Right cardiac atrium (tissue), 5 donors: ENCODE measurements around the gene CD96. TPM values are rescaled to one million over a fixed set of nuclear protein-coding genes. Genes with fewer than 3 reads are reported as not detected.

Experiments used
- ATAC-seq, 2 donors: fragments of 200-7000 bp; cut with Tn5 transposase; one replicate each; pipeline versions ENCODE4 v1.8.0 to v1.9.1; 2020; ENCODE audit warnings: moderate library complexity in 2 of 2, mild to moderate bottlenecking in 1 of 2
- DNase-seq, 3 donors: peaks; one replicate each; pipeline ENCODE4 v3.0.0-alpha.2; 2020
- H3K27ac ChIP-seq: one replicate; pipeline ENCODE4 v1.5.1; 2013; ENCODE audit warnings: mild to moderate bottlenecking, low read length, control low read depth, moderate library complexity
- H3K27me3 ChIP-seq: one replicate; pipeline ENCODE4 v1.6.1; 2013; ENCODE audit not compliant: control insufficient read depth, insufficient read depth
- H3K4me1 ChIP-seq: one replicate; pipeline ENCODE4 v1.6.1; 2013; ENCODE audit warnings: low read length; ENCODE audit not compliant: control insufficient read depth, insufficient read depth
- H3K4me3 ChIP-seq: one replicate; pipeline ENCODE4 v1.5.1; 2013; ENCODE audit warnings: low read length, control low read depth
- H3K9me3 ChIP-seq: one replicate; pipeline ENCODE4 v1.6.1; 2013; ENCODE audit warnings: low read length; ENCODE audit not compliant: control insufficient read depth
- WGBS: extraction: QIAGEN DNeasy Blood & Tissue Kit; methylation state at CpG from one replicate; pipeline ENCODE4 v1.1.7; 2013; 5-methylcytosine and 5-hydroxymethylcytosine counted together
- intact Hi-C, 4 donors: fragments of 100-400 bp; cut with DNase I; formaldehyde crosslinking; loops; one replicate each; pipeline versions ENCODE4 v1.11.0 to v1.14.0; 2022 to 2023
- polyA plus RNA-seq: library from polyadenylated mRNA; stranded (reverse); fragments of 200-250 nt; gene quantifications from one replicate; pipeline ENCODE4 v1.2.3, GENCODE V29; 2013
- total RNA-seq, 4 donors: library from RNA; stranded (reverse); fragmentation: NEBNext Ultra II Directional; extraction: Animal tissue kit (Norgen Biotek cat#: 25700); gene quantifications; one replicate each; pipeline ENCODE4 v1.2.1, GENCODE V29; 2021
- donor health status: healthy with polysubstance abuse.
- donor health status: DM: no; HTN: yes; CAD: no.
- donor health status: DM: no; HTN: no; CAD: no.
- donor health status: DM: no; HTN: yes; CAD: no; lungs with severe emphysema.
- donor health status: DM: yes; HTN: yes; CAD: no.

CD96 gene
- total and polyA plus RNA-seq, 5 donors: 0.14 to 1.9 (median 0.44) TPM

- no peaks in the 10 kb centered on the region for H3K4me1 ChIP-seq
- DNase-seq (no peak), ATAC-seq (no peak)
- 83% methylated on average over 2 of the region's 2 CpGs for WGBS
- H3K27ac ChIP-seq: no peak within 1 kb of the TSS
- no peaks in the 10 kb centered on the region for H3K9me3 ChIP-seq
- intact Hi-C loops: no loop called here
- H3K27me3 ChIP-seq: no peaks in the 10 kb centered on the region
- no peak within 1 kb of the TSS for H3K4me3 ChIP-seq
Observed at GRCh38 chr3:111595232-111595631, 53.2 kb downstream of the CD96 start, which contains the start of gene ZBED2. TSS of gene ZBED2 (minus strand) at chr3:111595346. CDS start at chr3:111594201, 1,145 bp downstream.

DNA sequence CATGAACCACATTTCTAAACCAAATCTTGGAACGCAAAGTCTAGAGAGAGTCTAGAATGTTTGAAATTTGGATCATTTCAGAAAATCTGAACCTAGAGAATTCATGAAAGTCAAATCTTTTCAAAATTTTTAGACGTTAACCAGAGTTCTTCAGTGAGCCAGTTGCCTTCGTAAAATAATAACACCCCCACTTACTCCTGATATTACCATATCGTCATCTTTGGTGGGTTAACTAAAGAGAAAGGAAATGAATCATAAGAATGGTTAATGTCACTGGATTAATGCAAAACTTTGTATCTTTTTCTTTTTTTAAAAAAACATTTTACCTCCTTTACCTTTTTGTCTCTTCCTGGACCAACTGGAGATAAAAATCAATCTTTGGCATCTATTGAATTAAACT, 54.3 kb downstream of the CD96 start:
- DNase-seq (no peak), ATAC-seq (no peak)
- H3K27ac ChIP-seq: no peak overlapping the region
- H3K27me3 ChIP-seq: no peaks in the 10 kb centered on the region
- intact Hi-C loops: no loop called here
- H3K4me1 ChIP-seq: no peaks in the 10 kb centered on the region
- H3K9me3 ChIP-seq: no peaks in the 10 kb centered on the region
- no peak overlapping the region for H3K4me3 ChIP-seq
- WGBS: 81% methylated on average over 4 of the region's 4 CpGs

DNA sequence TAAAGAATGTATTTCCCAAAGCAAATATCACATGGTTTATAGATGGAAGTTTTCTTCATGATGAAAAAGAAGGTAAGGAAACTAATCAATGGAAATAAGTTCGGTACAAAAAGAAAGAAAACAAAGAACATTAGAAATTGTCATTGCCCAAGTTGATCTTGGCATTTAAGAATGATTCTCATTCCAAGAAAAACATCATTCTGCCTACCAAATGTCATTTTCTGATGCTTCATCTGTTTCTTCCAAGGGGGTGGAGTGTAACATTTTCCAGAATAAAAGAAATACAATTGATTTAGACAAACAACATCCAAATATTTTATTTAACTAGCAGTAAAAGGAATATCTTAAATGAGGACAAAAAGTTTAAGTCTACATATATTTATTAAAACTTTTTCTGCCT, 56.1 kb downstream of the CD96 start:
- 36% methylated on average over 1 of the region's 1 CpG for WGBS
- intact Hi-C loops: no loop called here
- Histone ChIP-seq H3K4me1 (no peaks in the 10 kb centered on the region), H3K27me3 (no peaks in the 10 kb centered on the region), H3K4me3 (no peak overlapping the region), H3K9me3 (no peaks in the 10 kb centered on the region), H3K27ac (no peak overlapping the region)
- no peak for DNase-seq
- no peak for ATAC-seq

- 74% methylated on average over 2 of the region's 2 CpGs for WGBS
- no peaks in the 10 kb centered on the region for H3K27me3 ChIP-seq
- H3K9me3 ChIP-seq: no peaks in the 10 kb centered on the region
- DNase-seq (no peak), ATAC-seq (no peak)
- H3K4me3 ChIP-seq: no peak overlapping the region
- H3K4me1 ChIP-seq: no peaks in the 10 kb centered on the region
- intact Hi-C loops: no loop called here
- no peak overlapping the region for H3K27ac ChIP-seq
Observed at GRCh38 chr3:111598552-111598951, 56.6 kb downstream of the CD96 start.

- H3K27me3 ChIP-seq: no peaks in the 10 kb centered on the region
- WGBS: 91% methylated on average over 4 of the region's 4 CpGs
- DNase-seq (no peak), ATAC-seq (no peak)
- intact Hi-C loops: no loop called here
- H3K4me1 ChIP-seq: no peaks in the 10 kb centered on the region
- H3K9me3 ChIP-seq: no peaks in the 10 kb centered on the region
- no peak overlapping the region for H3K27ac ChIP-seq
- no peak overlapping the region for H3K4me3 ChIP-seq
Observed at GRCh38 chr3:111601810-111602209, 59.8 kb downstream of the CD96 start.

GRCh38 chr3:111603679-111604078, 61.7 kb downstream of the CD96 start:
- intact Hi-C loops: no loop called here
- Histone ChIP-seq H3K4me1 (no peaks in the 10 kb centered on the region), H3K4me3 (no peak overlapping the region), H3K9me3 (no peaks in the 10 kb centered on the region), H3K27me3 (no peaks in the 10 kb centered on the region), H3K27ac (no peak overlapping the region)
- WGBS: 81% methylated on average over 1 of the region's 1 CpG
- no peak for ATAC-seq
- no peak for DNase-seq

DNA sequence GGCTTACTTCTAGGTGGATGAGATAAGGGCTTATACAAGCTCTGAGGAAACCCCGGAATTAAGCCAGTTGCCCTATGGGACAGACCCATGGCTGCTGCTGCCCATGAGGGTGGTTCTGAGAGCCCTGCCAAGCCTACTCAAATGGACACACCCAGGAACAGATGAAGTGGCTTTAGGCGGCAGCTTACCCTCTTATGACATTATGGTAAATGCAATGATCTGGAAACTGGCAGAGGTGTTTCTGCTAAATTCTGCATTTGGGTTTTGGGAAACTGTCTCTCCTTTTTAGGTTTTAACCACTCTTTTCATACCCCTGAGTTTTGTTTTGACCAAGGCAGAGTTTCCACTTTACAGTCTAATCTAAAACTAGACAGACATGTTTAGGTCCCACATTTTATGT, 62.1 kb downstream of the CD96 start:
- Histone ChIP-seq H3K9me3 (no peaks in the 10 kb centered on the region), H3K4me3 (no peak overlapping the region), H3K4me1 (no peaks in the 10 kb centered on the region), H3K27me3 (no peaks in the 10 kb centered on the region), H3K27ac (no peak overlapping the region)
- intact Hi-C loops: no loop called here
- no peak for ATAC-seq
- 65% methylated on average over 2 of the region's 2 CpGs for WGBS
- DNase-seq: no peak

GRCh38 chr3:111605018-111605417, 63.0 kb downstream of the CD96 start:
- no peak overlapping the region for H3K4me3 ChIP-seq
- no peak overlapping the region for H3K27ac ChIP-seq
- H3K9me3 ChIP-seq: no peaks in the 10 kb centered on the region
- no peak for DNase-seq
- intact Hi-C loops: no loop called here
- no peaks in the 10 kb centered on the region for H3K27me3 ChIP-seq
- H3K4me1 ChIP-seq: no peaks in the 10 kb centered on the region
- no peak for ATAC-seq

GRCh38 chr3:111605493-111605892, 63.5 kb downstream of the CD96 start:
- Histone ChIP-seq H3K4me3 (no peak overlapping the region), H3K27me3 (no peaks in the 10 kb centered on the region), H3K27ac (no peak overlapping the region), H3K4me1 (no peaks in the 10 kb centered on the region), H3K9me3 (no peaks in the 10 kb centered on the region)
- intact Hi-C loops: no loop called here
- WGBS: 81% methylated on average over 2 of the region's 2 CpGs
- ATAC-seq: no peak
- no peak for DNase-seq

DNA sequence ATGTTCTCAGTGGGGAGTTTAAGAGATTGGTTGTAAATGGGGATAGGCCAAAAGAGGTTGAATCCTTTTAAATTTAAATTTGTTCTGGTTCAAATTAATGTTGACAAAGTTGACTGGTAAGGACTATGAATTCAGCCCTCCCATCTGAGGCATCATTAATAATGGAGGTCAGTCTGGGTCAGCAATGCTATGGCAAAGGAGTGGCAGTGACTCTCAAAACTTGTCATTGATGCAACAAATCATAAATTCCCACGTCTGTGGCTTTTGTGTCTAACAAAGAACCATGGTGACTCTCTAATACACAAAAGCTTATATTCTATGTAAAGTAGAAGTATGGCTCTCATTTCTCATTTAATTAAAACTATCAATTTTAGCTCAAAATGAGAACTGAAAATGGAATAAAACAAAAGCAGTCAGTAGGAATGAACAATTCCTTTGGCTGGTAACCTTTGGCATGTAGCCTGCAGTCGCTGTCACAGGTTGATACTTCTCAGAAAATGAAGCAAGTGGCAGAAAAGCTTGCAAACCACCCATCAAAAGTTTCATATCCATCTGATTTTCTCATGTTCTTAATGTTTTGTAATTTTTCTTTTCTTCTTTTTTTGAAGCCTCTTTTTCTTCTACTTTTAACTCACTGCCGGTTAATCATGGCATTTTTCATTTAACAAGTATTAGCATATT, 65.4 kb downstream of the CD96 start:
- Histone ChIP-seq H3K4me1 (no peaks in the 10 kb centered on the region), H3K9me3 (no peaks in the 10 kb centered on the region), H3K27me3 (no peaks in the 10 kb centered on the region), H3K4me3 (no peak overlapping the region), H3K27ac (no peak overlapping the region)
- ATAC-seq: no peak
- intact Hi-C loops: no loop called here
- 85% methylated on average over 3 of the region's 3 CpGs for WGBS
- no peak for DNase-seq

- DNase-seq (no peak), ATAC-seq (no peak)
- Histone ChIP-seq H3K4me3 (no peak overlapping the region), H3K4me1 (no peaks in the 10 kb centered on the region), H3K27ac (no peak overlapping the region), H3K9me3 (no peaks in the 10 kb centered on the region), H3K27me3 (no peaks in the 10 kb centered on the region)
- intact Hi-C loops: no loop called here
- 90% methylated on average over 2 of the region's 2 CpGs for WGBS
Observed at GRCh38 chr3:111608383-111608782, 66.4 kb downstream of the CD96 start.

DNA sequence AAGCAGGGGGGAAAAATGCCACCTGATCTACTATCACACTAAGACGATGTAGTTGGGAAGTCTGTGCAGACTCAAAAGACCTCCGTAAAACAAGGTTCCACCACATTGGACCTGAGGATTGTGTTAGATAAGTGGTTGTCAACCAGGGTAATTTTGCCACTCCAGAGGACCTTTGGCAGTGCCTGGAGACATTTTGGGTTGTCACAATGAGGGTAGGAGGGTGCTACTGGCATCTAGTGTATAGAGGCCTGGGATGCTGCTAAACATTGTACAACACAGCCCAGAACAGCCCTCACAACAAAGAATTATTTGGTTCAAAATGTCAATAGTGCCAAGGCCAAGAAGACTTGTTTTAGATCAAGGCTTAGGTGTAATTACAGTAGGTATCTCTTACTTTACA, 67.7 kb downstream of the CD96 start:
- Histone ChIP-seq H3K9me3 (no peaks in the 10 kb centered on the region), H3K4me3 (no peak overlapping the region), H3K4me1 (no peaks in the 10 kb centered on the region), H3K27ac (no peak overlapping the region), H3K27me3 (no peaks in the 10 kb centered on the region)
- 80% methylated on average over 2 of the region's 2 CpGs for WGBS
- intact Hi-C loops: no loop called here
- no peak for ATAC-seq
- no peak for DNase-seq
